HG02623 (cell line): ENCODE data around the gene SOX6.

Source experiments
- ATAC-seq: cut with Tn5 transposase; IDR thresholded peaks from one replicate; pipeline ENCODE4 v1.9.1; 2021; ENCODE audit warnings: moderate library complexity; ENCODE audit not compliant: unreplicated experiment

The SOX6 gene

DNA sequence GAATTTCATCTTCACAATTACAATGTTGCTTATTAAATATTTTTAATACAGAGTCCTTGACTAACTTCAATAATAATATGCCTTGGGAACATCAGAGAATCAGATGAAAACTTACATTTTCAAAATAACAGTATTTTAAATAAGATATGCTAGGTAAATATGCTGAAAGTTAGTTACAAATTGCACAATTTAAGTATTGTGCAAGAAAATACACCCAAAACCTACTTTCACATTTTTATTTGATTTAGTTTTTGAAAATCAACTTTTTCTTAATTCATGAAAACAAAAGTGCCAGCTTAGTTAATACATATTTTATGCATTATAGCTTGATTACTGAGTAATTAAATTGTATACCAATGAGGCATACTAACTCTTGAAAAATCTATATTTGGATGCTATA, 76.8 kb downstream of the SOX6 start:
- ATAC-seq = no peak

DNA sequence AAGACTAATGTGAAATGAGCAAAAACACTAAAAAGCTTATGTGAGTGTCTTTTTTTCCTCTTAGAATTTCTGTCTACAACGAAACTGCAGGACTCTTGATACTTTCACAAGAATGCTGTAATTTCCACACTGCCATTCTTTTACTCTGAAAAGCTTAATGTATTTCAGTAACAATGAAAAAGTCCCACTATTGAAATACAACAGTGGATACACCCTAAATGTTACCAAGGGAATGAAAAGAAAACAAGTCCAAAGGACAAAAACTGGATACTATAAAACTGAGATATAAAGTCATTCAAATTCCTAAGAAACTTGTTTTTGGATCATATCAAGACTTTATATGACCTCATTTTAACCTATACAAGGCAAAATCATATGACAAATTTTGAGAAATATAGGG, 77.4 kb downstream of the SOX6 start:
- no peak for ATAC-seq

DNA sequence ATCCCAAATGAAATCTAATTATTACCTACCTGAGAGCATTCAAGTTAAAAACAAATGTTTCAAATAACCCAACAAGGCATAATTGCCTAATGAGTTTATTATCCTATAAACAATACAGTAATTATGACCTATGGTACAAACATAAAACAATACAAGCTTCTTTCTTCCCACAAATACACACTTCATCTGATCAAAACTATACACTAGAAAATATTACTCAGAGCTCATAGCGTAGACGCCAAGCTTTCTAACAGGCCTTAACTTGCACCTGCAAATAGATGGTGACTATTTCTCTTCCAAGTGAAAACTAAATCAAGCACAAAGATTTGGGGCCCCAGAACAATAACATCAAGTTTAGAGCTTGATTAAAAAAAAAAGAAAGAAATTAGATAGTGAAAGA, 78.1 kb downstream of the SOX6 start:
- no peak for ATAC-seq

DNA sequence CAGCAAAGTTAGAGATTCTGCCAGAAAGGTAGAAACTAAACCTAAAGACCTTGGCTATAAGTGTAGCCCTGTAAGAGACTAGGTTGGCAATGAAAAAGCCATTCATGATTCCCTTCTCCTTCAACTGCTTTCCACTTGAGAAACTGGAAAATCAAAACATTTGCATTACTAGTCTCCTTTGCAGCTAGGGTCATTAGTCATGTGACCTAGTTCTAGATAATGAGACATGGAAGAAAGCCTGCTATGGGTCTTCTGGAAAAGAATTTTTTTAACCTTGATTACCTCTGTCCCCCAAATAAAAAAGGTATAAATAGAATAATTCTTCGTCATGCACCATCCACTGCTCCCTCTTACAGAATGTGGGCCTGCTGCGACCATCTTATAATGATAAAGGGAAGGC, 80.1 kb downstream of the SOX6 start:
- no peak for ATAC-seq

DNA sequence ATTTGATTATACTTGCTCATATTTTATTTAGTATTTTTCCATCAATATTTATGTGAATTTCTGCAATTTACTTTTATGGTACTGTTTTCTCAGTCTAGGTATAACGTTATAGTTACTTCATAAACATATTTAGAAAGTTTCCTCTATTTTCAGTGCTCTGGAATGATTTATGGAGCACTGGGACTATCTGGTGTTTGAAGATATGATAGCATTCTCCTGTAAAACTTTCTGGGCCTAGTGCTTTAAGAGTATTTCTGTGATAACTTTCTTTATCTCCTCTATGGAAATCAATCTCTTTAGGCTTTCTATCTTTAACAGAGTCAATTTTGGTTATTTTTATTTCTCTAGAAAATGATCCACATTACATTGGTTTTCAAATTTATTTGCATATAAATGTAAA, 85.1 kb downstream of the SOX6 start:
- ATAC-seq = no peak

DNA sequence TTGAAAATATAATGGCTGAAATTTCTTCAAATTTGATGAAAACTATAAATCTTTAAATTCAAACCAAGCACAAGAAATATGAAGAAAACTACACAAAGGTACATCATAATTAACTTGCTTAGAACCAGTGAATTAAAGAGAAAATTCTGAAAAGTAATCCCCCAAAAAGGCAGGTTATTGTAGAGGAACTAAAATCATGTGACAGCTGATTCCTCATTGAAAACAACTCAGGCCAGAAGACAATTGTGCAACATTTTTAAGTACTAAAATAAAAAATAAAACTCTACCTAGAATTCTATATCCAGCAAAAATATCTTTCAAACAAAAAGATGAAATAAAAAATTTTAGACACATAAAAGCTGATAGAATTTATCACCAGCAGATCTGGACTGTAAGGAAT, 90.3 kb downstream of the SOX6 start:
- ATAC-seq = no peak

DNA sequence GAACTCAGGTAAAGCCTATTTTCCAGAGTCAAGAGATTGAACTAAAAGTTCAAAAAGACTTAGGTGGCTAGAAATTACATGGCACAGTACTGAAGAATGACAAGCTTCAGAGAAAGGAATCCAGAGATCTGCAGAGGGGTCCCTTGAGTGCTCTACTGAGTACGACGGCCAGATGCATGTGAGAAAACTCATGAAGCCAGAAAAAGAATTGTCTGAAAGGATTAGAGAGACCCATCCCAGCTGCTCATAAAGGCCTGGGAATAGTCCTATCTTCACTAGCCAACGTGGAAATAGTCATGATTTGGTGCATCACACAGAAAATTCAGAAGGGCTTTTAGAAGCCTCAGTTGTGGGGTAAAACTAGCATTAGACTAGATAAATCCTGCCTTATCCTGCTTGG, 91.3 kb downstream of the SOX6 start:
- no peak for ATAC-seq

DNA sequence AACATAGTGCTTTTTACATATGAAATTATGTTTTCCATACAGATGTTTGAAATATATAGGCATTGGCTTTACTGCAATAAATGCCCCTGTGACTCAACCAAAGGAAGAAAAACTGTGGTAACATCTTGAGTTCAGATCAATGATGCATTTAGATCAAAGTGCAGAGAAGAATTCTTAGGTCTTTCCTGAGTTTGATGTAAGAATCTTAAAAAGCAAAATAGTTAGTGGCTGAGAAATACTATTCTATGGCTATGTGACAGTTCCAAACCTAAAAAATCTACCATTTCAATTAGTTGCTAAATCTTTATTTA, 93.7 kb downstream of the SOX6 start:
- no peak for ATAC-seq

DNA sequence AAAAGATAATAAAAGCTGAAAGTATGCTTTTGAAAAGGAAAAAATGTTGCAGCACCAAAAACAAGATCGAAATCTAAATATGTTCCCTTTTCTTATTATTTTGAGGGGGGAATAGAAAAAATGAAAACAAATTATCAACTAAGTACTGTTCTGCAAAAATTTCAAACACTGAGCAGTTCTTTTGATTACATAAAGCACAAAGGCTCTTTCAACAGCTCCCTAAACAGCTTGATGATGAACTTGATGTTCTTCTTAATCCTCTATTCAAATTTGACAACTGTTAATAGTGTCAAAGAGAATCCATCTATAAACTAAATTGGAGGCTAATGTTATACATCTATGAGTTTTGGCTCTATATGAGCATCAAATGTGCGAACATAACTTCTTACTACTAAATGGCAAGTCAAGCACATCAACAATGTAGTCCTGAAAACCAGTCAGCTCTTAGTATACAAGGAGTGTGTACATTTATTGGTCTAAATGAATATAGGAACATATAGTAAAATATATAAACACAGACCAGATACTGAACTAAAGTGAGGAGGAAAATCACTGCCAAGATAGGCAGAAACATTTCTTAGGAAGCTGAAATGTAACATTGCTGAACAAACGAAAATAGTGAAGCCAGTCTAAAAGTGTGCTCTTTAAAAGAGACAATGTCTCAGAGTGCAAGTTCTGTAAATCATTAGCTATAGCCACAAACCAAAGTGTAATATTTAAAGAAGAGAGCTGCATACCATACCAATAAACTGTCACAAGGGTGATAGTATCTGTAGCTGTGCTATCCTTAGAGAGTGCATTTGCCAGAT, 94.3 kb downstream of the SOX6 start:
- ATAC-seq = peak; percentile 65

DNA sequence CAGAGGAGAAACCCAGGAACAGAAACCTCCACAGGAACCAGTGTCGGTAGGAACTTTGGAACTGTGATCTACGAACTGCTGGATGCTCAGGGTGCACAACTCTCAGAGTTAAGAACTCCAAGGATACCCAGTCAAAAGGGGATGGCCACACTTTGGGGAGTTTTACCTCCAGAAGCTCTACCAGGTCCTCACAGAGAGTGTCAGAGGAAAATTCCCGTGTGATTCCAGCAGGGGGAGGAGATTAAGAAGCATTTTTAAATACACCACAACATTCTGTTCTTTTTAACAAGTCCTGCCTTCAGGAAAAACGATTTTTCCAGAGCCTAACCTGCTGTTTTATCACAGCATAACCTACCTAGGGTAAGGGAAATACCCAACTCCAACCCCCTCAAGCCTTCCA, 104.0 kb downstream of the SOX6 start:
- no peak for ATAC-seq

DNA sequence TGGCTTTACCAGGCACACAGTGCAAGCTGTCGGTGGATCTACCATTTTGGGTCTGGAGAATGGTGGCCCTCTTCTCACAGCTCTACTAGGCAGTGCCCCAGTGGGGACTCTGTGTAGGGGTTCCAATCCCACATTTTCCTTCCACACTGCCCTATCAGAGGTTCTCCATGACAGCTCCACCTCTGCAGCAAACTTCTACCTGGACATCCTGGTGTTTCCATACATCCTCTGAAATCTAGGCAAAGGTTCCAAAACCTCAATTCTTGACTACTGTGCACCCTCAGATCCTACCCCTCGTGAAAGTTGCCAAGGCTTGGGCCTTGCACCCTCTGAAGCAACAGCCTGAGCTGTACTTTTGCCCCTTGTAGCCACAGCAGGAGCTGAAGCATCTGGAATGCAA, 108.1 kb downstream of the SOX6 start:
- ATAC-seq = no peak

DNA sequence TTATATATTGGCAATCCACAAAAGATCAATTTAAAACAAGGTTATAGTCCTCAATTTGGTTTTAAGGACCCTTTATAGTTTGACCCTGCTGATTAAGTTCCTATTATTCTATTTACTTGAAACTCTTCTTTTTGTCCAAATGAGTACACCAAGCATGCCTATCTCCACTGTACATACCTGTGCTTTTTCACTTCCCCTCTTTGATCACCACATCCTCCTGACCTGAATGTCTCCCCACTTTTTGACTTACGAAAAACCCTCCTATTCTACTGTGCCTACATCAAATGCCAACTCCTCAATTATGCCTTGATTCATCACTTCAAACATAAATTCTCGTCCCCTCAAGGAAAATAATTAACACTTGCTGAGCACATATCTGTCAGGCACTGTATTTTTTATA, 113.5 kb downstream of the SOX6 start:
- peak; percentile 71 for ATAC-seq

DNA sequence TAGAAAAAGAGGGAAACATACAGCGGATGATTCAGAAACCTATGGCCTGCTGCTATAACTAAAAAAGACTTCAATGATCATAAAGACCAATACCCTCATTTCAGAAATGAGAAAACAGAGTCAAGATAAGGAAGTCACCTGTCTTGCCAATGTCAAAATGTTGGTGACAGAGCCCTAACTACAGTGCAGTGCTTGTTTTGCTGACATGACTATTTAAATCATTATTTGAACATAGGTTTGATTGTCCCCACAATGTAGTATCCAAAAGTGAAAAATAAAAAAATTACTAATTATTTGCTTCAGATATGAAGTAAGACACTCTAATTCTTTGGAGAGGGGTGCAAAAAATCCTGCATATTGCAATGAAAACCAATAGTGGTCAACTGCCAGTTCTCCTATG, 115.7 kb downstream of the SOX6 start:
- no peak for ATAC-seq

DNA sequence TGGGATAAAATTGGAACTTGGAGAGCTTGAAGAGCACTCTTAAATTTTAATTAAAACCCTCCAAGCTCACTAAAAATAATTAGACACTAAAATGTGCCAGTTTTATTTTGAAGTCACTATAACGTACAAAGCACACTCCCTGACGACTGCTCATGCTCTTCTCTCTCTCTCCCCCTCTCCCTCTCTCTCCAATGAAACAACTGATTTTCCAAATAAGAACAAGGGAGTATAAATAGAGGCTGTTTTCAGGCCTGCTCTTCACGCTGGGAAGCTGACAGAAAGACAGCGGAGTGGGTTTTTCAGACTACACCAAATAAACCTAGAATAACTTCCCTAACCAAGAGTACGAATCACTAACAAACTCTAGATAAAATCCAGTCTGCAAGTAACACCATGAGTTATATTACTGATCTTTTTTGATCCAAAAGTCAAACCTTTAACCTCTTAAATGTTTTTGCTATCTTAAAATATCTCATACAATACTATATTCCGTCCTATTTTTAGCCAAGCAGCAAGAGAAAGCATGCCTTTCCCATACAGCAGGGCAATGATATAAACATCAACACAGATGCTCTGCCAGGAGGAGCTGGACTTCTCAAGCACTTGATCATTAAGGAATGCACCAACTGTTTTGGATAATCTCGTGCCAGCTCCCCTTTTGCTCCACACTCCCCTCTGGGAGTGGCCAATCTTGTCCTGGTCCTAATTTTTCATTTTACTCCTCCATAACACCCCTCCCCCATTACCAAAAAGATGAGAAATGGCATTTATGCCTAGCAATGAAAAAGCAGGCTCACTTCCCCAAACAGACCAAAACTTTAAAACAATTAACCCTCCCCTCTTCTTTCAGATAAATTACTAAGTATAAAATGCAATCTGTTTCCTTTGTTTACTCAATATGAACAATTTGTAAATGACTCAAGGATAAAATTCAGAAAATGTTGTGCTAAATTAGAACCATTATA, 116.9 kb downstream of the SOX6 start:
- no peak for ATAC-seq

DNA sequence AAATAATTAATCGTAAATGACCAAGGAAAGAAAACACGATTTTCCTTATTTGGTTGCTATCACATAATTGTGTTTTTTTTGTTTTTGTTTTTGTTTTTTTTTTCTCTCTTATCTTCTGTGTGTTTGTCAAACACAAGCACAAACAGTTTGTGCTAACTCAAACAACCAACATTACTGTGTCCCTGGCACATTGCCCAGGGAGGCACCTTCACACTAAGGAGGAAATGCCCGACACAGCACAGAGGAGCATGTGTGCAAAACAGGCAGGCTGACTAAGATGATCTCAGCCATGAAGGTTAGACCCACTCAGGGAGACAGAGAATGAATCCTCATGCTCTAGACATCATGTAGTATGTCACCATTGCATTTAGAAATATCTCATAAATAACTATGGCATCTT, 130.1 kb downstream of the SOX6 start:
- ATAC-seq = no peak

DNA sequence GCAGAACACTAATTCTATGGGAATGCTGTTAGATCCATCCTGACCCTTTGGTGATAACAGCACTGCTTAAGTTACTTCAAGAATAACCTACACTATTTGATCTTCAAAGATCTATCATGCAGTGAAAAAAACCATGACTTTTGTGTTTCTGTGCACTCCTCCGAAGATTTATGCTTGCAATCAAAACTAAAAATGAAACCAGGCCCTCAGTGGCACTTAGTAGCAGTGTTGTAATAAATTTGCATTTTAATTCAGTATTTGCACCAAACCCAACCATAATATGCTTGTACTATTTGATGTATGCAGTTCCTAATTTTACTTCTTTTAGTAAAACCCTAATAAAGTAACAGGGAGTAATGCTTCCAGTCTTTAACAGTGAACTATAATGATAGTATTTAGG, 130.7 kb downstream of the SOX6 start:
- no peak for ATAC-seq

DNA sequence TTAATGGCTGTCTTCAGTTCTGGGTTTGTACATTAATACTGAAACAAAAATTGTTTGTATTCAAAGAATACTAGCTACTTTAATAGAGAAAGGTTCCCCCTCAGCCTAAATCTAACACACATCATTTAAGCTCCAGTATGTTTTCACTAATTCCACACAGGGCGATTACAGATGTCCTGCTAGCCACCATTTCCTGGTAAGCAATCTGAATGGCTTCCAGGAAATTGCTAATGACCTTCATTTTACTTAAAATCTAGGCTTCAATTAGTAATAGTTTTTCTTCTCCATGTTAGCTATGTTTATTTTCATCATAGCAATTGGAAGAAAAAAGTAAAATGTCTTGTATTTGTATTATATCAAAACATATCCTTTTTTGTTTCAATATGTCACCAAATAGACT, 132.8 kb downstream of the SOX6 start:
- ATAC-seq = no peak

DNA sequence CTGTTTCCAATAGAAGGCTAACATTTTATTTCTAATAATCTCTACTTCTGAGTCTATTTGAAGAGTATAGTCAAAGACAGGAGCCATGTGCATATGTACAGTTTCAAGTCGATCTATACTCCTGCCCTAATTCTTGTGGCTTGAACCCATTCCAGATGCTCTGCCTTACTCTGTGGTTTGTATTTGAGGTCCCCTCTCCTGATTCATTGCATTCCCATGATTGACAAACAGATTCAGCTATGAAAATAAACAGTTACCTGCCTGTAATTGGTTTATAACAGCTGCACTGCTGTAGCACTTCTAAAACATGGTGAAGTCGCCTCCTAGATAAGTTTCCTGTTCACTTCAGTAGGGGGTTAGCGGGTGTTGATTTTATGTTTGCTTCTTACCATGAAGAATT, 138.7 kb downstream of the SOX6 start:
- ATAC-seq = no peak

DNA sequence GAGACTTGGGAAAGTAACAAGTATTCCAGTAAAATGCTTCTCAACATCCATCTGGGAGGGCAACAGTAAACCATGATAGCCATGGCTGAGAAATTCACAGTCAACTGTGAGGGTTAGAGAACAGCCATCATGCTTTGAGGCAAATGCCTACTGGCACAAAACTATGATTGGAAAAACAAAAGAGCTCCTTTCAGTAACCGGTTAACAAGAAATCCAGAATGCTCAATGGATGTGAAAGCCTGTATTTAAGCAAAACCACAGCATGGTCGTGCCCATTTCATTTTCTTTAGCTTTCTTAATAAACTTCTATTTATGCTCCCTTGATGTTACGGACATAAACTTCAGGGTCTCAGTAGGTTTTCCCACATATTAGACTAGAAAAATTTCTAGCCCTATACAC, 139.5 kb downstream of the SOX6 start:
- ATAC-seq = no peak

DNA sequence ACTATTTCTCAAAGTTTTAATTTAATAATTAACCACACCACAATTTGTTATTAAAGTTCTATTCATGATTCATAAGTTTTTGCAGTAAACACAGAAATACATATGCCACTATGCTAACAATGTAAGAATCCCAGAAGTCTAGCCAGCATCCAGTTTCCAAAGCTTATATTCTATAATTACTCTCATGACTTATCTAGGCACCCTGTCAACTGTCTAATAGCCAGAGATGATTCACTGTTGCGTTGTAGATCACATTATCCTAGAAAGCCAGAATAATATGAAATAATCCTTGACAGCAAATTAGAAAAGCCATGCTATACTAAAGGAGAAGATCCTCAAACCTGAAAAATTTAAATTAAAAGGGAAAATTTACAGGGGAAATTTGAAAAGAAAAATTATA, 141.0 kb downstream of the SOX6 start:
- ATAC-seq = no peak

DNA sequence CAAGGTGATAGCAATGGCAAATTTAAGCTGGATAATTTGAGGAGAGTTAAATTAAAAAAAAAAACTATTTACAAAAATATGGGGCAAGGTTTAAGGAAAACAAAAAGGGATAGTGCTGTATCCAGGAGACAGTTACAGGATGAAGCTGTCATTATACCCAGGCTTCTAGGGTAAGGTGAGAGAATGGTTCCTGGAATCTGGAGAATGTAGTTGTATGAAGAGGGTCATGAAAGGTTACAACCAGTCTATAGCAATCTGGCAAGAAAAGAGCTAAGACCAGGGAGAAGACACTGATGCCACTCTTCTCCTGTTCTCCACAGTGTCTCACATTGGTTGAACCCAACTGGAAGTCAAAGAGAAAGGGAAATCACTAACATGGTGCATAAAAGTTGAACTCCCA, 144.9 kb downstream of the SOX6 start:
- ATAC-seq = no peak

DNA sequence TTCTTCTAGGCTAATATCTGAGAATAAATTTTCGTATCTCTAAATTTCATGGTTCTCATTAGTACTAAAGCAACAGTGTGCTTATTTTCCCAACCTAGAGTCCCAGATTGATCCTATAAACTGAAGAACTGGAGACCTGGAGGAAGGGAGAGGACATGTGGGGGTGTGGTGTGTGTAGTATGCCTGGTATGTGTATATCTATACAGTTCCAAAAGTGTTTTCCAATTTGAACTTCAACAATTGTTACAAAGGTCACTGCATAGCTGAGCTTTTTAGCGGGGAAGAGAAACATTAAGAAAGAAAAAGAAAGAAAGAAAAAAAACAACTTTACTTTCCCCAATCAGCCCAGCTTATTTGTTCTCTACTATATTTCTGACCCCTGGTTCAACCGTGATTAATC, 152.1 kb downstream of the SOX6 start:
- no peak for ATAC-seq
